BLaER1 (cell line): ENCODE measurements around the gene PRKG1.

Experiments used
- H3K27ac ChIP-seq: shearing (Covaris generic); formaldehyde crosslinking; 2 replicates; pipeline ENCODE4 v1.8.1; 2022
- H3K27me3 ChIP-seq: shearing (Covaris generic); formaldehyde crosslinking; 2 replicates; pipeline ENCODE4 v1.8.1; 2022
- H3K36me3 ChIP-seq: shearing (Covaris generic); formaldehyde crosslinking; 2 replicates; pipeline ENCODE4 v1.8.1; 2022
- H3K4me1 ChIP-seq: shearing (Covaris generic); formaldehyde crosslinking; 2 replicates; pipeline ENCODE4 v1.8.1; 2022
- H3K4me2 ChIP-seq: shearing (Covaris generic); formaldehyde crosslinking; 2 replicates; pipeline ENCODE4 v1.8.1; 2022
- H3K4me3 ChIP-seq: shearing (Covaris generic); formaldehyde crosslinking; 2 replicates; pipeline ENCODE4 v1.8.1; 2022
- H3K9ac ChIP-seq: shearing (Covaris generic); formaldehyde crosslinking; 2 replicates; pipeline ENCODE4 v1.8.1; 2022
- H3K9me3 ChIP-seq: shearing (Covaris generic); formaldehyde crosslinking; 2 replicates; pipeline ENCODE4 v1.8.1; 2022
- H4K20me1 ChIP-seq: shearing (Covaris generic); formaldehyde crosslinking; 2 replicates; pipeline ENCODE4 v1.8.1; 2022
- Cebpa-rat ChIP-seq: shearing (Covaris generic); IDR thresholded peaks from 2 replicates; pipeline ENCODE4 v1.8.1; 2022

Gene PRKG1

GRCh38 chr10:52284416-52285013 is 1210.2 kb downstream of the PRKG1 start:
- H3K36me3 ChIP-seq, result no peaks in the 10 kb centered on the region
- no peaks in the 10 kb centered on the region for H4K20me1 ChIP-seq
- H3K4me1 ChIP-seq, result no peaks in the 10 kb centered on the region
- H3K4me2 ChIP-seq, result no peak overlapping the region
- H3K27me3 ChIP-seq, result no peaks in the 10 kb centered on the region
- H3K4me3 ChIP-seq, result no peak overlapping the region
- H3K9ac ChIP-seq, result no peak overlapping the region
- H3K9me3 ChIP-seq, result no peaks in the 10 kb centered on the region
- TF ChIP-seq Cebpa-rat, result no peak
- no peak overlapping the region for H3K27ac ChIP-seq

GRCh38 chr10:52287866-52288265 is 1213.6 kb downstream of the PRKG1 start:
- H3K9me3 ChIP-seq, result no peaks in the 10 kb centered on the region
- TF ChIP-seq Cebpa-rat, result no peak

GRCh38 chr10:52297747-52298146 is 1223.5 kb downstream of the PRKG1 start:
- TF ChIP-seq Cebpa-rat, result no peak
- no peaks in the 10 kb centered on the region for H3K36me3 ChIP-seq
- no peak overlapping the region for H3K4me2 ChIP-seq
- H4K20me1 ChIP-seq, result no peaks in the 10 kb centered on the region
- no peak overlapping the region for H3K4me3 ChIP-seq
- no peaks in the 10 kb centered on the region for H3K9me3 ChIP-seq
- H3K27ac ChIP-seq, result no peak overlapping the region
- H3K9ac ChIP-seq, result no peak overlapping the region
- no peaks in the 10 kb centered on the region for H3K4me1 ChIP-seq
- no peaks in the 10 kb centered on the region for H3K27me3 ChIP-seq

More at GRCh38 chr10:52287866-52288265, 1213.6 kb downstream of the PRKG1 start:
- H3K4me2 ChIP-seq, result no peak overlapping the region
- no peaks in the 10 kb centered on the region for H3K4me1 ChIP-seq
- no peaks in the 10 kb centered on the region for H3K36me3 ChIP-seq
- no peaks in the 10 kb centered on the region for H3K27me3 ChIP-seq
- no peak overlapping the region for H3K4me3 ChIP-seq
- no peak overlapping the region for H3K9ac ChIP-seq
- no peak overlapping the region for H3K27ac ChIP-seq
- H4K20me1 ChIP-seq, result no peaks in the 10 kb centered on the region

- no peak overlapping the region for H3K27ac ChIP-seq
- no peaks in the 10 kb centered on the region for H3K4me1 ChIP-seq
- no peaks in the 10 kb centered on the region for H4K20me1 ChIP-seq
- no peak overlapping the region for H3K4me3 ChIP-seq
- no peaks in the 10 kb centered on the region for H3K9me3 ChIP-seq
- no peak overlapping the region for H3K9ac ChIP-seq
- H3K36me3 ChIP-seq, result no peaks in the 10 kb centered on the region
- no peaks in the 10 kb centered on the region for H3K27me3 ChIP-seq
- TF ChIP-seq Cebpa-rat, result no peak
- H3K4me2 ChIP-seq, result no peak overlapping the region
Observed at GRCh38 chr10:52300599-52301277, 1226.5 kb downstream of the PRKG1 start.

- Histone ChIP-seq H3K9me3 (no peaks in the 10 kb centered on the region), H3K27me3 (peaks cover 18% of the 10 kb centered on the region), H4K20me1 (no peaks in the 10 kb centered on the region), H3K9ac (peak overlapping the region; percentile 39; the same call in 1 of the 2 replicates), H3K4me1 (peaks cover 7% of the 10 kb centered on the region), H3K4me2 (peak overlapping the region; percentile 88), H3K36me3 (no peaks in the 10 kb centered on the region), H3K27ac (no peak overlapping the region), H3K4me3 (peak overlapping the region; percentile 63)
- no peak for TF ChIP-seq Cebpa-rat
Observed at GRCh38 chr10:52308251-52309031, 1234.2 kb downstream of the PRKG1 start.

GRCh38 chr10:52312942-52313255 is 1238.6 kb downstream of the PRKG1 start:
- Histone ChIP-seq H3K9ac (no peak overlapping the region), H3K27me3 (peaks cover 25% of the 10 kb centered on the region)

GRCh38 chr10:52313256-52313932 is 1239.1 kb downstream of the PRKG1 start:
- Histone ChIP-seq H3K36me3 (no peaks in the 10 kb centered on the region), H3K4me3 (peak overlapping the region; percentile 78), H4K20me1 (no peaks in the 10 kb centered on the region), H3K9ac (peak overlapping the region; percentile 74), H3K4me2 (peak overlapping the region; percentile 93), H3K27me3 (peaks cover 25% of the 10 kb centered on the region), H3K9me3 (no peaks in the 10 kb centered on the region), H3K27ac (no peak overlapping the region), H3K4me1 (peaks cover 32% of the 10 kb centered on the region)
- TF ChIP-seq Cebpa-rat, result no peak

More at GRCh38 chr10:52312942-52313255, 1238.6 kb downstream of the PRKG1 start:
- Histone ChIP-seq H3K27ac (no peak overlapping the region), H3K4me2 (peak overlapping the region; percentile 93), H3K4me3 (peak overlapping the region; percentile 78), H3K4me1 (peaks cover 27% of the 10 kb centered on the region), H3K9me3 (no peaks in the 10 kb centered on the region), H3K36me3 (no peaks in the 10 kb centered on the region), H4K20me1 (no peaks in the 10 kb centered on the region)
- TF ChIP-seq Cebpa-rat, result no peak

GRCh38 chr10:52313933-52314821 is 1239.9 kb downstream of the PRKG1 start, which contains the start of gene DKK1:
DKK1 (plus strand) TSS chr10:52314281; CDS start chr10:52314435, 154 bp downstream.
- no peaks in the 10 kb centered on the region for H4K20me1 ChIP-seq
- no peak for TF ChIP-seq Cebpa-rat
- peak within 1 kb of the TSS; percentile 78 for H3K4me3 ChIP-seq
- no peaks in the 10 kb centered on the region for H3K9me3 ChIP-seq
- H3K4me2 ChIP-seq, result peak within 1 kb of the TSS; percentile 93
- H3K27ac ChIP-seq, result no peak within 1 kb of the TSS; the same call in 1 of the 2 replicates
- H3K27me3 ChIP-seq, result peaks cover 17% of the 10 kb centered on the region; the same call in 1 of the 2 replicates
- H3K4me1 ChIP-seq, result peaks cover 34% of the 10 kb centered on the region
- no peaks in the 10 kb centered on the region for H3K36me3 ChIP-seq
- peak within 1 kb of the TSS; percentile 74 for H3K9ac ChIP-seq
